DND-41 (cell line): ENCODE results near the gene MEMO1.

Experiments
- ATAC-seq: fragments of 200-7000 bp; cut with Tn5 transposase; 3 replicates; pipeline ENCODE4 v1.9.1; 2021; ENCODE audit warnings: low read depth; ENCODE audit not compliant: insufficient read depth
- DNase-seq: peaks from one replicate; pipeline ENCODE4 v3.0.0-alpha.2; 2020
- H2AFZ ChIP-seq: 2 replicates; pipeline ENCODE4 v1.6.0; 2012; ENCODE audit warnings: low read depth, low read length
- H3K27ac ChIP-seq: 2 replicates; pipeline ENCODE4 v1.5.1; 2012; ENCODE audit warnings: low read length, inconsistent platforms
- H3K27me3 ChIP-seq: fragments of 200-600 bp; sonication (generic); 2 replicates; pipeline ENCODE4 v1.6.0; 2012; ENCODE audit warnings: low read length, mild to moderate bottlenecking, inconsistent platforms; ENCODE audit not compliant: insufficient read depth, poor library complexity
- H3K36me3 ChIP-seq: 2 replicates; pipeline ENCODE4 v1.5.1; 2012; ENCODE audit warnings: low read length, inconsistent platforms; ENCODE audit not compliant: insufficient read depth
- H3K4me1 ChIP-seq: 2 replicates; pipeline ENCODE4 v1.5.1; 2012; ENCODE audit warnings: mild to moderate bottlenecking, low read length; ENCODE audit not compliant: insufficient read depth
- H3K4me2 ChIP-seq: 2 replicates; pipeline ENCODE4 v1.6.0; 2012; ENCODE audit warnings: mild to moderate bottlenecking, moderate library complexity, low read length, inconsistent platforms; ENCODE audit not compliant: insufficient read depth
- H3K4me3 ChIP-seq, 2 experiments: fragments of 200-600 bp in 1 of 2; shearing (Covaris generic) in 1 of 2; 2 replicates each; pipeline ENCODE4 v1.5.1; 2012 to 2016; ENCODE audit warnings: inconsistent platforms in 2 of 2, low read length in 2 of 2, mild to moderate bottlenecking in 2 of 2, low read depth in 1 of 2, moderate library complexity in 1 of 2
- H3K79me2 ChIP-seq: 2 replicates; pipeline ENCODE4 v1.6.0; 2012; ENCODE audit warnings: low read length, inconsistent platforms; ENCODE audit not compliant: insufficient read depth
- H3K9ac ChIP-seq: 2 replicates; pipeline ENCODE4 v1.6.0; 2012; ENCODE audit warnings: low read depth, mild to moderate bottlenecking, inconsistent platforms, low read length, moderate library complexity
- H3K9me3 ChIP-seq: 2 replicates; pipeline ENCODE4 v1.5.1; 2012; ENCODE audit warnings: low read length, moderate library complexity, mild to moderate bottlenecking, inconsistent platforms; ENCODE audit not compliant: insufficient read depth, severe bottlenecking
- H4K20me1 ChIP-seq: 2 replicates; pipeline ENCODE4 v1.6.0; 2012; ENCODE audit warnings: low read length; ENCODE audit not compliant: insufficient read depth
- CTCF ChIP-seq: IDR thresholded peaks from 2 replicates; pipeline ENCODE4 v1.5.1; 2012; ENCODE audit warnings: borderline replicate concordance, low read length, moderate library complexity, mild to moderate bottlenecking; ENCODE audit not compliant: poor library complexity, severe bottlenecking; ENCODE audit errors: extremely low read depth
- EZH2 ChIP-seq: IDR thresholded peaks from 3 replicates; pipeline ENCODE4 v1.6.1; 2012; ENCODE audit warnings: borderline replicate concordance, low read depth, mild to moderate bottlenecking, moderate library complexity, low read length, inconsistent platforms; ENCODE audit not compliant: severe bottlenecking

Gene MEMO1

GRCh38 chr2:31896293-31896692, 114.5 kb downstream of the MEMO1 start:
- no peak overlapping the region for H3K4me3 ChIP-seq
- H3K4me1 ChIP-seq, result no peaks in the 10 kb centered on the region
- H3K27ac ChIP-seq, result no peak overlapping the region
- no peak overlapping the region for H3K4me2 ChIP-seq
- no peaks in the 10 kb centered on the region for H3K27me3 ChIP-seq
- no peak overlapping the region for H2AFZ ChIP-seq
- TF ChIP-seq CTCF (no peak), EZH2 (no peak)
- DNase-seq, result no peak
- H3K36me3 ChIP-seq, result peaks cover 22% of the 10 kb centered on the region
- H4K20me1 ChIP-seq, result peaks cover 8% of the 10 kb centered on the region; the same call in 1 of the 2 replicates
- no peaks in the 10 kb centered on the region for H3K9me3 ChIP-seq
- H3K9ac ChIP-seq, result no peak overlapping the region
- ATAC-seq, result no peak
- peaks cover 7% of the 10 kb centered on the region; the same call in 1 of the 2 replicates for H3K79me2 ChIP-seq

- ATAC-seq (no peak), DNase-seq (no peak)
- TF ChIP-seq CTCF (no peak), EZH2 (no peak)
- Histone ChIP-seq H3K4me1 (no peaks in the 10 kb centered on the region), H3K9ac (no peak overlapping the region), H3K27me3 (no peaks in the 10 kb centered on the region), H3K9me3 (no peaks in the 10 kb centered on the region), H3K4me3 (no peak overlapping the region), H4K20me1 (peaks cover 8% of the 10 kb centered on the region; the same call in 1 of the 2 replicates), H2AFZ (no peak overlapping the region), H3K79me2 (peaks cover 7% of the 10 kb centered on the region; the same call in 1 of the 2 replicates), H3K4me2 (no peak overlapping the region), H3K27ac (no peak overlapping the region), H3K36me3 (peaks cover 21% of the 10 kb centered on the region)
These were observed 116.2 kb downstream of the MEMO1 start for GRCh38 chr2:31894656-31895055.

DNA sequence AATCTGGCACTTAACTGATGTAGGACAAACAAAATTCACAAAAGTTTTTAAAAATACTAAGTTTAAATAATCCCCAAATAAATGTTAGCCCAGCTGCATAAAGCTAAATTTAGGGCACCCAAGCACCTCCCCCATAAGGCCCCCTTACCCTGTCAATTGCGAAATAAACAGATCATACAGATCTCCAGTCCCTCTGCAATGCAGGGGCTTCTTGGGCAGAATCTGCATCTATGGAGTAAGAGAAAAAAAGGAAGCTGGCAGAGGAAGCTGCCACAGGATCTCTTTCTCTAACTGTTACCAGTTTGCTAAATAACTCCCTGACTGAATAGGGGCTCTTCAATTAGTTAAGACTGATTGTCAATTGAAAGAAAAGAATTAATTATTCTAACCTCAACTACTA, 117.7 kb downstream of the MEMO1 start:
- Histone ChIP-seq H3K36me3 (peaks cover 17% of the 10 kb centered on the region), H3K4me1 (no peaks in the 10 kb centered on the region), H3K27me3 (no peaks in the 10 kb centered on the region), H2AFZ (no peak overlapping the region), H4K20me1 (peaks cover 8% of the 10 kb centered on the region; the same call in 1 of the 2 replicates), H3K9me3 (no peaks in the 10 kb centered on the region), H3K4me2 (no peak overlapping the region), H3K9ac (no peak overlapping the region), H3K79me2 (peaks cover 7% of the 10 kb centered on the region; the same call in 1 of the 2 replicates), H3K27ac (no peak overlapping the region), H3K4me3 (no peak overlapping the region)
- TF ChIP-seq EZH2 (no peak), CTCF (no peak)
- ATAC-seq, result no peak
- DNase-seq, result no peak
